SU-DHL-6 (cell line): ENCODE data around the gene GPAT3.
A peak's percentile ranks its signal among the peaks of the same experiment; 100 is the strongest.

Experiments
- EZH2phosphoT487 ChIP-seq: fragments of 200-600 bp; sonication (generic), shearing (Covaris generic); conservative IDR thresholded peaks from 2 replicates; pipeline ENCODE4 v1.6.1; 2018; ENCODE audit warnings: mild to moderate bottlenecking, antibody characterized with exemption, low read length, moderate library complexity, mixed read lengths
- TF ChIP-seq, protein P1 (sequence below): fragments of 200-600 bp; sonication (generic); IDR thresholded peaks from one replicate; pipeline ENCODE4 v1.5.1; 2017; ENCODE audit warnings: antibody characterized with exemption, mild to moderate bottlenecking, low read length, moderate library complexity; ENCODE audit not compliant: insufficient read depth, poor library complexity, severe bottlenecking

DNA sequence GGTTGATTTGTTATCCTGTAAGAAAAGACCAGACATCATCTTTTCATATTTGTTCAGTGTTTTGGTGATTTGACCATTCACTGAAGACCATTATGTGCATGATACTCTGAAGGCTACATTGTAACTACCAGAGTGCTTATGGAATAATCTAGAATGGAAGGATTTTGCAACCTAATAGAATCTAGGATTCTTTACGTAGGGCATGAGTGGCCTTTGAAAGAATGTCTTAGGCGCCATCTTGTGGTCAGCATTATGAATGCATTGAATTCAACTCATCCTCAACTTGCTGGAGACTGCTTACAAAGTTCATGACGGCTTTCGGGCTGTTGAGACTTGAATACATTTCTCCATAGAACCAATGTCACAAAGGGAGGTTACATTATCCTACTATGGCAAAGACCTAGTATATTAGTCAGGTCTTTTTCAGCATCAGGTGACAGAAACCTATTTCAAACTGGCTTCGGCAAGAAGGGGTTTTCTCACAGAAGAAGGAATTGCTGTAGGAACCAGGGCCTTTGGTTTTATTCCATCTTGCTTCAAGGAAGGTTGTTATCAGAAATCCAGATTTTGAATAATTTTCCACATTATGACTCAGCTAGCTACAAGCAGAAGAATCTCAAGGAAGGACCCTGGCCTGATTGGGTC, 104.1 kb downstream of the GPAT3 start:
- TF ChIP-seq, protein P1, sequence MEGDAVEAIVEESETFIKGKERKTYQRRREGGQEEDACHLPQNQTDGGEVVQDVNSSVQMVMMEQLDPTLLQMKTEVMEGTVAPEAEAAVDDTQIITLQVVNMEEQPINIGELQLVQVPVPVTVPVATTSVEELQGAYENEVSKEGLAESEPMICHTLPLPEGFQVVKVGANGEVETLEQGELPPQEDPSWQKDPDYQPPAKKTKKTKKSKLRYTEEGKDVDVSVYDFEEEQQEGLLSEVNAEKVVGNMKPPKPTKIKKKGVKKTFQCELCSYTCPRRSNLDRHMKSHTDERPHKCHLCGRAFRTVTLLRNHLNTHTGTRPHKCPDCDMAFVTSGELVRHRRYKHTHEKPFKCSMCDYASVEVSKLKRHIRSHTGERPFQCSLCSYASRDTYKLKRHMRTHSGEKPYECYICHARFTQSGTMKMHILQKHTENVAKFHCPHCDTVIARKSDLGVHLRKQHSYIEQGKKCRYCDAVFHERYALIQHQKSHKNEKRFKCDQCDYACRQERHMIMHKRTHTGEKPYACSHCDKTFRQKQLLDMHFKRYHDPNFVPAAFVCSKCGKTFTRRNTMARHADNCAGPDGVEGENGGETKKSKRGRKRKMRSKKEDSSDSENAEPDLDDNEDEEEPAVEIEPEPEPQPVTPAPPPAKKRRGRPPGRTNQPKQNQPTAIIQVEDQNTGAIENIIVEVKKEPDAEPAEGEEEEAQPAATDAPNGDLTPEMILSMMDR = peak; percentile 34
- no peak for TF ChIP-seq EZH2phosphoT487
